Adrenal gland (tissue), 5 donors: ENCODE results near the gene NOL6.

ENCODE experiments used
- CTCF ChIP-seq, 6 experiments: fragments of 450-650 bp in 4 of 6; fragments of 200-600 bp in 2 of 6; sonication (generic) in 1 of 6; IDR thresholded peaks; 1 replicate in 5 of 6; 2 replicates in 1 of 6; pipeline versions ENCODE4 v1.5.1 to v1.8.0; 2016 to 2021; ENCODE audit warnings: antibody characterized with exemption in 6 of 6, mild to moderate bottlenecking in 2 of 6, moderate library complexity in 1 of 6
- POLR2A ChIP-seq, 2 donors: fragments of 450-650 bp; IDR thresholded peaks; one replicate each; pipeline ENCODE4 v1.6.1; 2017; ENCODE audit warnings: antibody characterized with exemption in 2 of 2, mild to moderate bottlenecking in 2 of 2, moderate library complexity in 1 of 2
- donor health status: DM: no; HTN: no; CAD: no.

GRCh38 chr9:33425128-33425533, 48.6 kb downstream of the NOL6 start:
- TF ChIP-seq POLR2A (IDR thresholded peaks at IDR 0.05) (no peak), CTCF (IDR thresholded peaks at IDR 0.05) (no peak)
